HCT116 (cell line): ENCODE measurements around the gene CELA3B.

ENCODE experiments used
- EZH2 ChIP-seq: fragments of 200-600 bp; sonication (generic); IDR thresholded peaks from 2 replicates; pipeline ENCODE4 v1.6.1; 2017; ENCODE audit warnings: antibody characterized with exemption, mixed run types
- POLR2A ChIP-seq: IDR thresholded peaks from 2 replicates; pipeline ENCODE4 v1.7.0; 2011; ENCODE audit warnings: borderline replicate concordance; ENCODE audit not compliant: insufficient read depth, insufficient read length; ENCODE audit errors: extremely low read depth
- POLR2AphosphoS5 ChIP-seq: IDR thresholded peaks from 2 replicates; pipeline ENCODE4 v1.6.1; 2011; ENCODE audit warnings: mild to moderate bottlenecking, low read depth, low read length, moderate library complexity
- RAD21 ChIP-seq: IDR thresholded peaks from 2 replicates; pipeline ENCODE4 v1.6.1; 2012; ENCODE audit warnings: low read depth, mild to moderate bottlenecking
- REST ChIP-seq: IDR thresholded peaks from 2 replicates; pipeline ENCODE4 v1.6.1; 2012; ENCODE audit warnings: low read depth
- SIN3A ChIP-seq: IDR thresholded peaks from 2 replicates; pipeline ENCODE4 v1.6.1; 2012; ENCODE audit warnings: low read depth
- TCF7L2 ChIP-seq: IDR thresholded peaks from 2 replicates; pipeline ENCODE4 v1.7.0; 2011; ENCODE audit warnings: borderline replicate concordance, inconsistent platforms; ENCODE audit not compliant: insufficient read depth, insufficient read length; ENCODE audit errors: extremely low read depth
- YY1 ChIP-seq: IDR thresholded peaks from 2 replicates; pipeline ENCODE4 v1.6.1; 2011; ENCODE audit warnings: low read length, low read depth, moderate library complexity, mild to moderate bottlenecking; ENCODE audit not compliant: insufficient replicate concordance; ENCODE audit errors: extremely low read depth
- ZBTB33 ChIP-seq: IDR thresholded peaks from 2 replicates; pipeline ENCODE4 v1.6.1; 2011; ENCODE audit warnings: mild to moderate bottlenecking, low read length, moderate library complexity; ENCODE audit not compliant: insufficient replicate concordance; ENCODE audit errors: extremely low read depth
- TF ChIP-seq, protein P1 (sequence below), 3 experiments: fragments of 200-600 bp in 1 of 3; sonication (generic) in 1 of 3; IDR thresholded peaks in 2 of 3; conservative IDR thresholded peaks in 1 of 3; 2 replicates each; pipeline ENCODE4 v1.5.1; 2012 to 2017; ENCODE audit warnings: low read depth in 2 of 3, low read length in 2 of 3, antibody characterized with exemption in 1 of 3, borderline replicate concordance in 1 of 3, control low read depth in 1 of 3, mild to moderate bottlenecking in 1 of 3, mixed read lengths in 1 of 3, mixed run types in 1 of 3, moderate library complexity in 1 of 3; ENCODE audit not compliant: insufficient read depth in 1 of 3

GRCh38 chr1:22018583-22019559 is 42.0 kb downstream of the CELA3B start:
- TF ChIP-seq, protein P1, sequence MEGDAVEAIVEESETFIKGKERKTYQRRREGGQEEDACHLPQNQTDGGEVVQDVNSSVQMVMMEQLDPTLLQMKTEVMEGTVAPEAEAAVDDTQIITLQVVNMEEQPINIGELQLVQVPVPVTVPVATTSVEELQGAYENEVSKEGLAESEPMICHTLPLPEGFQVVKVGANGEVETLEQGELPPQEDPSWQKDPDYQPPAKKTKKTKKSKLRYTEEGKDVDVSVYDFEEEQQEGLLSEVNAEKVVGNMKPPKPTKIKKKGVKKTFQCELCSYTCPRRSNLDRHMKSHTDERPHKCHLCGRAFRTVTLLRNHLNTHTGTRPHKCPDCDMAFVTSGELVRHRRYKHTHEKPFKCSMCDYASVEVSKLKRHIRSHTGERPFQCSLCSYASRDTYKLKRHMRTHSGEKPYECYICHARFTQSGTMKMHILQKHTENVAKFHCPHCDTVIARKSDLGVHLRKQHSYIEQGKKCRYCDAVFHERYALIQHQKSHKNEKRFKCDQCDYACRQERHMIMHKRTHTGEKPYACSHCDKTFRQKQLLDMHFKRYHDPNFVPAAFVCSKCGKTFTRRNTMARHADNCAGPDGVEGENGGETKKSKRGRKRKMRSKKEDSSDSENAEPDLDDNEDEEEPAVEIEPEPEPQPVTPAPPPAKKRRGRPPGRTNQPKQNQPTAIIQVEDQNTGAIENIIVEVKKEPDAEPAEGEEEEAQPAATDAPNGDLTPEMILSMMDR (IDR thresholded peaks at IDR 0.05 in 2 of 3, conservative IDR thresholded peaks at IDR 0.05 in 1 of 3; ENCODE audit: borderline replicate concordance in 1 of 3, insufficient read depth in 1 of 3, low read depth in 2 of 3, low read length in 2 of 3): peak; percentile 21 to 56 (median 52); a peak in 4 of 6 replicates
- no peak for TF ChIP-seq REST
- no peak for TF ChIP-seq SIN3A
- no peak for TF ChIP-seq POLR2AphosphoS5
- no peak for TF ChIP-seq TCF7L2
- TF ChIP-seq POLR2A: no peak
- TF ChIP-seq ZBTB33: no peak
- TF ChIP-seq EZH2: no peak
- TF ChIP-seq RAD21: peak; percentile 40
- no peak for TF ChIP-seq YY1
